Vagina (tissue), 2 donors: Measurements from ENCODE around the gene DBX2. TPM values are rescaled to one million over a fixed set of nuclear protein-coding genes. Genes with fewer than 3 reads are reported as not detected.

Source experiments
- DNase-seq, 2 donors: peaks; one replicate each; pipeline ENCODE4 v3.0.0-alpha.2; 2017; ENCODE audit errors: extremely low spot score in 2 of 2
- H3K27ac ChIP-seq: fragments of 200-600 bp; sonication (generic); one replicate; pipeline ENCODE4 v1.5.1; 2019
- H3K27me3 ChIP-seq: fragments of 200-600 bp; sonication (generic); one replicate; pipeline ENCODE4 v1.5.1; 2019
- H3K36me3 ChIP-seq, 2 donors: fragments of 200-600 bp; sonication (generic); one replicate each; pipeline ENCODE4 v1.5.1; 2017 to 2019
- H3K4me1 ChIP-seq: fragments of 200-600 bp; sonication (generic); one replicate; pipeline ENCODE4 v1.5.1; 2019
- H3K4me3 ChIP-seq, 2 donors: fragments of 200-600 bp; sonication (generic); 1 replicate in 1 of 2; 2 replicates in 1 of 2; pipeline ENCODE4 v1.5.1; 2016 to 2019
- H3K9me3 ChIP-seq: fragments of 200-600 bp; sonication (generic); one replicate; pipeline ENCODE4 v1.5.1; 2019
- POLR2A ChIP-seq, 2 donors: fragments of 450-650 bp; IDR thresholded peaks; one replicate each; pipeline ENCODE4 v1.6.1; 2017; ENCODE audit warnings: antibody characterized with exemption in 2 of 2, mild to moderate bottlenecking in 2 of 2, moderate library complexity in 2 of 2
- POLR2AphosphoS5 ChIP-seq, 2 donors: sonication (generic); formaldehyde crosslinking; IDR thresholded peaks; one replicate each; pipeline ENCODE4 v1.9.0; 2017; ENCODE audit warnings: antibody characterized with exemption in 2 of 2, mild to moderate bottlenecking in 2 of 2, low read depth in 1 of 2; ENCODE audit not compliant: insufficient read depth in 1 of 2
- intact Hi-C: fragments of 100-400 bp; cut with DNase I; formaldehyde crosslinking; loops from one replicate; pipeline ENCODE4 v1.15.1; 2023
- total RNA-seq: library from RNA; depleted of rRNA; stranded (reverse); fragments of >200 nt; gene quantifications from one replicate; pipeline ENCODE4 v1.2.3, GENCODE V29; 2016
- TF ChIP-seq, protein P1 (sequence below), 3 experiments: fragments of 450-650 bp in 2 of 3; fragments of 200-600 bp in 1 of 3; sonication (generic) in 1 of 3; IDR thresholded peaks; one replicate each; pipeline ENCODE4 v1.5.1; 2017 to 2019; ENCODE audit warnings: antibody characterized with exemption in 3 of 3, mild to moderate bottlenecking in 2 of 3, moderate library complexity in 2 of 3

The DBX2 gene
- total RNA-seq, 1 donor from 2014 or later = not detected

- H3K4me1 ChIP-seq = no peaks in the 10 kb centered on the region
- H3K36me3 ChIP-seq = no peaks in the 10 kb centered on the region
- TF ChIP-seq POLR2AphosphoS5 (IDR thresholded peaks at IDR 0.05; ENCODE audit: insufficient read depth in 1 of 2, low read depth in 1 of 2) (no peak), POLR2A (IDR thresholded peaks at IDR 0.05) (no peak)
- TF ChIP-seq, protein P1, sequence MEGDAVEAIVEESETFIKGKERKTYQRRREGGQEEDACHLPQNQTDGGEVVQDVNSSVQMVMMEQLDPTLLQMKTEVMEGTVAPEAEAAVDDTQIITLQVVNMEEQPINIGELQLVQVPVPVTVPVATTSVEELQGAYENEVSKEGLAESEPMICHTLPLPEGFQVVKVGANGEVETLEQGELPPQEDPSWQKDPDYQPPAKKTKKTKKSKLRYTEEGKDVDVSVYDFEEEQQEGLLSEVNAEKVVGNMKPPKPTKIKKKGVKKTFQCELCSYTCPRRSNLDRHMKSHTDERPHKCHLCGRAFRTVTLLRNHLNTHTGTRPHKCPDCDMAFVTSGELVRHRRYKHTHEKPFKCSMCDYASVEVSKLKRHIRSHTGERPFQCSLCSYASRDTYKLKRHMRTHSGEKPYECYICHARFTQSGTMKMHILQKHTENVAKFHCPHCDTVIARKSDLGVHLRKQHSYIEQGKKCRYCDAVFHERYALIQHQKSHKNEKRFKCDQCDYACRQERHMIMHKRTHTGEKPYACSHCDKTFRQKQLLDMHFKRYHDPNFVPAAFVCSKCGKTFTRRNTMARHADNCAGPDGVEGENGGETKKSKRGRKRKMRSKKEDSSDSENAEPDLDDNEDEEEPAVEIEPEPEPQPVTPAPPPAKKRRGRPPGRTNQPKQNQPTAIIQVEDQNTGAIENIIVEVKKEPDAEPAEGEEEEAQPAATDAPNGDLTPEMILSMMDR (IDR thresholded peaks at IDR 0.05) = no peak
- H3K4me3 ChIP-seq = no peak overlapping the region
- H3K27me3 ChIP-seq = no peaks in the 10 kb centered on the region
- no peak overlapping the region for H3K27ac ChIP-seq
- no peaks in the 10 kb centered on the region for H3K9me3 ChIP-seq
- intact Hi-C loops = no loop called here
- no peak for DNase-seq
These were observed 26.4 kb upstream of the DBX2 start for GRCh38 chr12:45077251-45077650.

GRCh38 chr12:45076417-45077026, 25.6 kb upstream of the DBX2 start:
- H3K9me3 ChIP-seq = no peaks in the 10 kb centered on the region
- no peak overlapping the region for H3K27ac ChIP-seq
- TF ChIP-seq, protein P1 (IDR thresholded peaks at IDR 0.05) = no peak
- TF ChIP-seq POLR2AphosphoS5 (IDR thresholded peaks at IDR 0.05; ENCODE audit: insufficient read depth in 1 of 2, low read depth in 1 of 2) (no peak), POLR2A (IDR thresholded peaks at IDR 0.05) (no peak)
- no peaks in the 10 kb centered on the region for H3K27me3 ChIP-seq
- no peak for DNase-seq
- no peaks in the 10 kb centered on the region for H3K36me3 ChIP-seq
- H3K4me1 ChIP-seq = no peaks in the 10 kb centered on the region
- no peak overlapping the region for H3K4me3 ChIP-seq
- intact Hi-C loops = no loop called here

GRCh38 chr12:45075587-45076282, 24.8 kb upstream of the DBX2 start:
- TF ChIP-seq POLR2A (IDR thresholded peaks at IDR 0.05) (no peak), POLR2AphosphoS5 (IDR thresholded peaks at IDR 0.05; ENCODE audit: insufficient read depth in 1 of 2, low read depth in 1 of 2) (no peak)
- TF ChIP-seq, protein P1 (IDR thresholded peaks at IDR 0.05) = no peak
- Histone ChIP-seq H3K9me3 (no peaks in the 10 kb centered on the region), H3K4me3 (no peak overlapping the region), H3K4me1 (no peaks in the 10 kb centered on the region), H3K27ac (no peak overlapping the region), H3K27me3 (no peaks in the 10 kb centered on the region), H3K36me3 (no peaks in the 10 kb centered on the region)
- intact Hi-C loops = no loop called here
- no peak for DNase-seq

GRCh38 chr12:45065125-45065626, 14.3 kb upstream of the DBX2 start:
- TF ChIP-seq POLR2A (IDR thresholded peaks at IDR 0.05) (no peak), POLR2AphosphoS5 (IDR thresholded peaks at IDR 0.05; ENCODE audit: insufficient read depth in 1 of 2, low read depth in 1 of 2) (no peak)
- TF ChIP-seq, protein P1 (IDR thresholded peaks at IDR 0.05) = no peak
- Histone ChIP-seq H3K27ac (no peak overlapping the region), H3K4me3 (no peak overlapping the region), H3K27me3 (no peaks in the 10 kb centered on the region), H3K9me3 (no peaks in the 10 kb centered on the region), H3K36me3 (no peaks in the 10 kb centered on the region), H3K4me1 (no peaks in the 10 kb centered on the region)
- no peak for DNase-seq
- intact Hi-C loops = no loop called here

DNA sequence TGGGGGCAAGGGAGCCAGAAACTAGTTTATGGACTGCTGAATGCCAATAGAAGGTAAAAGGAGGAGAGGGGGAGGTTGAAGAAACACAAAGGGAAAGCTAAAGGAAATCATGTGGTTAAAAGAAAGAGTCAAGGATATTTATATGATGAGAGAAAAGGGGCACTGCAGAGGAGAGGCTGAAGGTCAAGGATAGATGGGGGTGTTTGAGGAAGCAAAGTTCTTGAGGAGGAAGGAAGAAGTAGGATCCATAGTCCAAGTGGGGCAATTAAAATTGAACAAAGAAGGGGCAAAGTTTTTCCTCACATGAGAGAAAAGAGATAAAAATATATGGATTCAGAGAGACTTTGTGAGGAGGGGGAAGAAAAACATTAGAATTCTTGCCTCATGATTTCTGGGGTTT, 10.1 kb upstream of the DBX2 start:
- TF ChIP-seq, protein P1 (IDR thresholded peaks at IDR 0.05) = no peak
- TF ChIP-seq POLR2AphosphoS5 (IDR thresholded peaks at IDR 0.05; ENCODE audit: insufficient read depth in 1 of 2, low read depth in 1 of 2) = no peak
- TF ChIP-seq POLR2A (IDR thresholded peaks at IDR 0.05) = no peak
- no peak overlapping the region for H3K4me3 ChIP-seq
- H3K36me3 ChIP-seq = no peaks in the 10 kb centered on the region
- H3K27ac ChIP-seq = no peak overlapping the region
- no peak for DNase-seq
- H3K9me3 ChIP-seq = no peaks in the 10 kb centered on the region
- no peaks in the 10 kb centered on the region for H3K27me3 ChIP-seq
- H3K4me1 ChIP-seq = no peaks in the 10 kb centered on the region
- intact Hi-C loops = no loop called here
